GM23338 (cell line): ENCODE data around the gene CAD. TPM values are rescaled to one million over a fixed set of nuclear protein-coding genes. Genes with fewer than 3 reads are reported as not detected.

Experiments
- ATAC-seq: fragments of 200-7000 bp; cut with Tn5 transposase; 3 replicates; pipeline ENCODE4 v1.9.1; 2020
- DNase-seq: peaks from one replicate; pipeline ENCODE4 v3.0.0-alpha.2; 2015; ENCODE audit warnings: low spot score
- H2AFZ ChIP-seq: fragments of 200-600 bp; sonication (generic); 2 replicates; pipeline ENCODE4 v1.8.0; 2016; ENCODE audit warnings: antibody characterized with exemption, mild to moderate bottlenecking, moderate library complexity
- H3F3A ChIP-seq: fragments of 200-600 bp; sonication (generic); replicated peaks from 2 replicates; pipeline ENCODE4 v1.8.0; 2017; ENCODE audit warnings: antibody characterized with exemption, mixed run types, low read depth
- H3K27ac ChIP-seq: fragments of 200-600 bp; sonication (generic); 2 replicates; pipeline ENCODE4 v1.6.1; 2016; ENCODE audit warnings: low read depth
- H3K27me3 ChIP-seq: fragments of 200-600 bp; sonication (generic); 2 replicates; pipeline ENCODE4 v1.8.0; 2016; ENCODE audit warnings: mild to moderate bottlenecking, mixed run types, moderate library complexity; ENCODE audit not compliant: insufficient read depth
- H3K36me3 ChIP-seq: fragments of 200-600 bp; sonication (generic); 2 replicates; pipeline ENCODE4 v1.8.0; 2016; ENCODE audit warnings: mild to moderate bottlenecking; ENCODE audit not compliant: insufficient read depth
- H3K4me1 ChIP-seq: fragments of 200-600 bp; sonication (generic); 2 replicates; pipeline ENCODE4 v1.8.0; 2016; ENCODE audit warnings: mild to moderate bottlenecking, moderate library complexity; ENCODE audit not compliant: insufficient read depth
- H3K4me2 ChIP-seq: fragments of 200-600 bp; sonication (generic); 2 replicates; pipeline ENCODE4 v1.7.1; 2017; ENCODE audit warnings: mixed run types
- H3K4me3 ChIP-seq: fragments of 200-600 bp; sonication (generic); 2 replicates; pipeline ENCODE4 v1.6.1; 2016; ENCODE audit warnings: mixed run types
- H3K79me2 ChIP-seq: fragments of 200-600 bp; sonication (generic); replicated peaks from 2 replicates; pipeline ENCODE4 v1.8.0; 2017; ENCODE audit warnings: mild to moderate bottlenecking; ENCODE audit not compliant: insufficient read depth
- H3K9me2 ChIP-seq: fragments of 200-600 bp; sonication (generic); 2 replicates; pipeline ENCODE4 v1.8.0; 2017; ENCODE audit not compliant: insufficient read depth
- H4K20me1 ChIP-seq: fragments of 200-600 bp; sonication (generic); replicated peaks from 2 replicates; pipeline ENCODE4 v1.8.0; 2017; ENCODE audit warnings: mild to moderate bottlenecking; ENCODE audit not compliant: insufficient read depth
- H3K27ac Mint-ChIP-seq: 2 replicates; pipeline ENCODE4 v1.8.0; 2020; ENCODE audit warnings: inconsistent platforms, mild to moderate bottlenecking, moderate library complexity, mixed read lengths
- H3K27me3 Mint-ChIP-seq: 3 replicates; pipeline ENCODE4 v1.8.0; 2022; ENCODE audit warnings: low read depth, mild to moderate bottlenecking, moderate library complexity, mixed read lengths, inconsistent platforms; ENCODE audit not compliant: insufficient read depth, poor library complexity
- H3K36me3 Mint-ChIP-seq: 3 replicates; pipeline ENCODE4 v1.8.0; 2021; ENCODE audit warnings: low read depth, mild to moderate bottlenecking, inconsistent platforms, moderate library complexity, mixed read lengths
- H3K4me1 Mint-ChIP-seq: 3 replicates; pipeline ENCODE4 v1.8.0; 2020; ENCODE audit warnings: mild to moderate bottlenecking, inconsistent platforms, mixed read lengths
- H3K4me3 Mint-ChIP-seq: 3 replicates; pipeline ENCODE4 v1.8.0; 2021; ENCODE audit warnings: moderate library complexity, mild to moderate bottlenecking, inconsistent platforms, mixed read lengths
- H3K9me3 Mint-ChIP-seq: 3 replicates; pipeline ENCODE4 v1.8.0; 2020; ENCODE audit warnings: moderate library complexity, mild to moderate bottlenecking, inconsistent platforms, mixed read lengths
- CTCF ChIP-seq, 2 experiments: fragments of 200-600 bp in 1 of 2; sonication (generic) in 1 of 2; conservative IDR thresholded peaks; 2 replicates each; pipeline versions ENCODE4 v1.5.1 to v1.6.1; 2016 to 2017; ENCODE audit warnings: antibody characterized with exemption in 2 of 2, low read depth in 2 of 2, mild to moderate bottlenecking in 2 of 2, moderate library complexity in 1 of 2
- EZH2 ChIP-seq: fragments of 200-600 bp; sonication (generic); IDR thresholded peaks from one replicate; pipeline ENCODE4 v1.8.0; 2017; ENCODE audit warnings: antibody characterized with exemption, mild to moderate bottlenecking, low read depth; ENCODE audit not compliant: unreplicated experiment
- JUNB ChIP-seq: IDR thresholded peaks from one replicate; pipeline ENCODE4 v1.6.1; 2016; ENCODE audit warnings: antibody characterized with exemption; ENCODE audit not compliant: unreplicated experiment
- ZNF462 ChIP-seq: fragments of 250-450 bp; sonication (Bioruptor Pico); IDR thresholded peaks from 2 replicates; pipeline ENCODE4 v1.5.0; 2020; ENCODE audit warnings: mild to moderate bottlenecking, moderate library complexity
- polyA plus RNA-seq: library from polyadenylated mRNA; unstranded; fragments of >200 nt; fragmentation: Nextera tagmentation; extraction: Ambion mirVana; gene quantifications from 2 replicates; pipeline ENCODE4 v1.2.1, GENCODE V29; 2016
- total RNA-seq: library from RNA; depleted of rRNA; stranded (reverse); fragments of >200 nt; shearing (Covaris generic); gene quantifications from 2 replicates; pipeline ENCODE4 v1.2.3, GENCODE V29; 2014

Gene CAD
- total and polyA plus RNA-seq, 2 experiments from 2014 or later: 38.1 to 147 TPM

- Histone ChIP-seq H3K36me3 (no peaks in the 10 kb centered on the region), H2AFZ (peak overlapping the region; percentile 80; the same call in 1 of the 2 replicates), H3K4me2 (no peak overlapping the region), H4K20me1 (no peaks in the 10 kb centered on the region), H3K27ac (no peak overlapping the region), H3K4me1 (no peaks in the 10 kb centered on the region), H3K27me3 (no peaks in the 10 kb centered on the region), H3K9me2 (no peaks in the 10 kb centered on the region), H3K79me2 (no peaks in the 10 kb centered on the region), H3K4me3 (no peak overlapping the region), H3F3A (no peaks in the 10 kb centered on the region)
- DNase-seq (no peak), ATAC-seq (no peak)
- Mint-ChIP-seq H3K4me1 (no peaks in the 10 kb centered on the region), H3K4me3 (no peak overlapping the region), H3K36me3 (no peaks in the 10 kb centered on the region), H3K27ac (no peak overlapping the region), H3K9me3 (no peaks in the 10 kb centered on the region), H3K27me3 (peaks cover 2% of the 10 kb centered on the region)
- TF ChIP-seq JUNB (no peak), CTCF (conservative IDR thresholded peaks at IDR 0.05; ENCODE audit: low read depth in 2 of 2) (no peak), ZNF462 (CRISPR knock-in tag) (no peak), EZH2 (no peak)
These were observed 31.7 kb upstream of the CAD start for GRCh38 chr2:27185331-27186026.
